NCI-H2227 (cell line): Measurements from ENCODE around the gene MRPS34.

Experiments
- DNase-seq: peaks from one replicate; lab custom pipeline; 2025; ENCODE audit not compliant: unreplicated experiment; lab: John Stamatoyannopoulos, UW

Gene MRPS34

DNA sequence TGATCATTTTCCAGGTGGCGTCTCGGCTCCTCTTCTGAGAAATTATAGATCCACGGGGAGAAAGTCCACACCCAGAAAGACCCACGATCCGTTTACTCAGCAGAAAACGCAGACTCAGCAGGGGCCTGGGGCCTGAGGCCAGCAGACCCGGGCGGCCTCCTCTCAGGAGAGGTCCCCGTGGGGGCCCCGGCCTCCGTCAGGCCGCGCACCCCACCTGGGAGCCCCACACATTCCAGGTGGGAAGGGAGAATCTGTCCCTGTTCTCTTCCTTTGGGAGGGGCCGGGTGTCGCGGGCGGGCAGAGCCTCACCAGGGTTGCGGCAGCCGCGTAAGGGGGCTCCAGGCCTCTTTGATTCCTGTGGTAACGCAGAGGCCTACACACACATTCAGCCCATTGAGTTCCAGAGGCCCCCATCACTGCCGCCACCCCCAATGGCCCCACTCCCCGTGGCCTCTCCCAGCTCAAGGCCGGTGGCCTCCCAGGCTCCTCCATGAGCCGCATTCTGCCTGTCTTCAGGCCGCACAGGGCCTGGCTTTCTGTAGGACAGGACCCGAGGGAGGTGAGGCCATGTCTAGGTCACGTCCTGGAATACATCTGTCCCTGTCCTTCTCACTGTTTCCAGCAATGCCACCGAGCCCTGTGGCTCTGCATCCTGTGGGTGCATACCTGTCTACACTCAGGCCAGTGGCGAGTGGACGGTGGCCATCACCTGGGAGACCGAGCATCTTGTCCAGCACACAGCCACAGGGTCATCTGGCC is 22.2 kb upstream of the MRPS34 start:
- no peak for DNase-seq

DNA sequence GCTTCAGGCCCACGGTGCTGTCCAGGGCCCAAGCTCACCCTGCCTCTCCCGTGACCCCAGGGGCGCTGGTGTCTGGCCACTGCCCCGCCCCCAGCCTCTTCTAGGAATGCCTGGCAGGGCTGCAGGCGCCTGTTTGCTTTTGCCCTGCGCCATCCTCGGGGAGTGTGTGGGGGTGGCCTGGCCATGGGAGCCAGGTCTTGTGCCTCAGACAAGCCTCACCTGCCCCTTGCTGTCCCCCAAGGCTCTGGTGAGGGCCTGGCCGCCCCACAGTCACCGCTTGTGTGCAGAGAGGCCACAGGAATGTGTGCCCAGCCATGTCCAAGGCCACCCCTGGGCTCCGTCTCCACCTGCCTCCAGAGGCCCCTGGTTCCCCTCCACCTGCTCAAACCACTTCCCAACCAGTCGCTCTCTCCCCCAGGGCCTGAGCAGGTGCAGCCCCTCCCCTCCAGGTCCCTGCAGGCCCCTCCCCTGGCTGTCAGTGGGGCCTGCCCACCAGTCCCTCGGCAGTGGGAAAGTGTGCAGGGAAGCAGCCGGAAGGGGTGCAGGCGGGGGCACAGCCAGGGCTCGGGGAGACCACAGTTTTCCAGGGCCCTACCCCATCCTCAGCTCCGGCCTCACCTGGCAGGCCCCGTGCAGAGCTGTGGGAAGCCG is 21.4 kb upstream of the MRPS34 start:
- DNase-seq: no peak

DNA sequence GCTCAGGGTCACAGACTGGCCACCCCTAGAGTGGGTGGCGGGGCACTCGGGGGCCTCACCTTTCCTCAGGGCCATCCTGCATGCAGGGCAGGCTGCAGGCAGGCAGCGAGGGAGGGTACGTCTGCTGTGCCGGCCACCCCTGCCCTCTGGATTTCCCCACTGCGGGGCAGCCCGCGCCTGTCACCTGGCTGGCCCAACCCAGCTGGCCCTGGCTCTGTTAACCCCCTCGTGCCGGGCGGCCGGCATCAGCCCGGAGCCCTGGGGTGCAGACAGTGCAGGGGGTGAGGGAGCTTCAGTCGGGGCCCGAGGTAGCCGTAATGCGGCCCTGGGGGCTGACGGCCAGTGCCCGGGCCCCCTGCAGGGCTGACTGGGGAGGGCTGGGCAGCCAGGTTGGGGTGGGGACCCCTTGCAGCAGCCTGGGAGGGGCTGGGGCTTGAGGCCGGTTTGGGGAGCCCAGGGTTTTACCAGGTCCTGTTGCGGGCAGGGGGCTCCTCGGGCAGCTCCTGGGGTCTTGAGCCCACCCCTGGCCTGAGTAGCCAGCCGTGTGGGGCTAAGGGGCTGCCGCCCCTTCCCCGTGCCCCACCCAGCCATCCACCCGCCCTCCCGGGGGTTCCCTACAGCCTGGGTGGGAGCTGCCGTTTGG is 20.8 kb upstream of the MRPS34 start, which contains the start of gene IGFALS:
Gene IGFALS, minus strand, starts transcription at position 128 of the 643 bp plus-strand sequence. Its CDS starts 53 bp downstream, at position 75.
- DNase-seq: no peak

DNA sequence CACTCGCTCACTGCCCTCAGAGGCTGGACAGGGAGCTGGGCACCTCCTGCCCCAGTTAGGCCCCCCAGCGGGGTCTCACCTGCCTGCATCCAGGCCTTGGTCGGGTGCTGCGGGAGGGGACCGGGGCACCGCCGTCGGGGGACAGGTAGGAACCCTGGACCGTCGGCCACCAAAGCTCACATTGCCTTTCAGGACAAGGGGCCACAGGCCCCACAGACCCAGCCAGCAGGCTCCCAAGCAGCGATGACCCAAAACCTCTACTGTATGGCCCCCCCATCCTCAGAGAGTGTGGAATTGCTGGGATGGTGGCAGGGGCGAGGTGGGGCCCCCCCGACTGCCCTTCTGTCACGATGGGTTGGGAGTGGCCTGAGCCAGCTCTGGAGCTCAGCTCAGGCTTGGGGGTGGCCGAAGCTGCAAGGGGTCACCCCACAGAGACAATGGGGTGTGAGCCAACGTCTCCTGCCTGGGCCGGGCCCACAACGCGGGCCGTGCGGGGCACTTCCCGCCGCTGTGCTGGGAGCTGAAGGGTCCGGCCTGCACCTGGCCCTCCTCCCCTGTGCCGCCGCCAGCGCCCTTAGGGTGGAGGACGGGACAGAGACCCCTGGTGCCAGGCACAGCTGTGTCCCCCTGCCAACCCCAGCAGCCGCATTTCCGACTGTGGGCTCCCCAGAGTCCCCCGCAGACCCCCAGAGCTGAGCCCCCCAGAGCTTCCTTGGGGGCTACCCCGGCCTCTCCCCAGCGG is 20.1 kb upstream of the MRPS34 start:
- DNase-seq: no peak

DNA sequence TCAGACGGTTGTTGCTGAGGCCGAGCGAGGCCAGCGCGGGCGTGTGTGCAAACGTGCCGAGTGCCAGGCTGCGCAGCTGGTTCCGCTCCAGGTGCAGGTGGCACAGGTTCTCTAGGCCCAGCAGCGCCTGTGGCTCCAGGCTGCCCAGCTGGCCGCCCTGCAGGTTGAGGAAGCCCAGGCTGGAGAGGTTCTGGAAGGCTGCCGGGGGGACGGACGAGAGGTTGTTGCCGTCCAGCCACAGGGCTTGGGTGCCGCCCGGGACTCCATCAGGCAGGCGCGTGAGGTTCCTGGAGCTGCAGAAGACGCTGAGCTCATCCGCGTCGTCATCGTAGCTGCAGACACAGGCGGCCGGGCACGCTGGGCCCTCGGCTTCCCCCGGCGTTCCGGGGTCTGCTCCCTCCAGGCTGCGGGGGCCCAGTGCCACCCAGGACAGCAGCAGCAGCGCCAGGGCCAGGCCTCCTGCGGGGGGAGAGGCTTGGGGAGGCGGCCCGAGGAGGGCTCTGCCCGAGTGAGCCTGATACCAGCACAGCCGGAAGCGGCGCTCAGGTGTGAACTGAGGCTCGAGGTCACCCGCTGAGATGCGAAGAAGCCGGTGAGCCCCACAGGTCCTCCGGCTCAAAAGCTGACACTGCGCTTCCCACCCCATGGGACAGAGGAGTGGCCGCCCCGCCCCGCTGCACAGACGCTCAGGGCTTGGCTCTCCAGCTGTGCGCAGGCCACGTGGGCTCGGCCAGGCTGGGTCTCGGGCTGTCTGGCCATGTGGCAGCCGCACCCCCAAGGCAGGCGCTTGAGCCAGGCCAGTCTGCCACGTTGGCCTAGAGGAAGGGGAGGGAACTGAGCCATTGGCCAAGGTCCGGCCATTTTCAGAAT is 19.2 kb upstream of the MRPS34 start:
- DNase-seq: no peak

- no peak for DNase-seq
Observed at GRCh38 chr16:1791256-1791942, 18.5 kb upstream of the MRPS34 start.

GRCh38 chr16:1790611-1791255 is 17.8 kb upstream of the MRPS34 start:
- no peak for DNase-seq

DNA sequence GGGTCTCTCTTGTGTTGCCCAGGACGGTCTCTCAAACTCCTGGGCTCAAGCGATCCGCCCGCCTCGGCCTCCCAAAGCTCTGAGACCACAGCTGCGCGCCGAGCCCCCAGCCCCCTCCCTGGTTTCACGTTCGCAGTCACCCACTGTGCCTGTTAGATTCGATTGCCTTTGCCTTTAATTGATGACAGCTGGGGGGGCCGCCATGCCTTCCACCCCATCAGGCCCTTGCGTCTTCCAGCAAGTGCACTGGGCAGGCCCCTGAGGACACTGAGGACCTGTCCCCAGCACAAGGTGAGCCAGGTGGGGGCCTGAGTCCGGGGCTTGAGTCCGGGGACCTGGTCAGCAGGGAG is 17.3 kb upstream of the MRPS34 start:
- no peak for DNase-seq

- DNase-seq: no peak
Observed at GRCh38 chr16:1789643-1790045, 16.7 kb upstream of the MRPS34 start.

DNA sequence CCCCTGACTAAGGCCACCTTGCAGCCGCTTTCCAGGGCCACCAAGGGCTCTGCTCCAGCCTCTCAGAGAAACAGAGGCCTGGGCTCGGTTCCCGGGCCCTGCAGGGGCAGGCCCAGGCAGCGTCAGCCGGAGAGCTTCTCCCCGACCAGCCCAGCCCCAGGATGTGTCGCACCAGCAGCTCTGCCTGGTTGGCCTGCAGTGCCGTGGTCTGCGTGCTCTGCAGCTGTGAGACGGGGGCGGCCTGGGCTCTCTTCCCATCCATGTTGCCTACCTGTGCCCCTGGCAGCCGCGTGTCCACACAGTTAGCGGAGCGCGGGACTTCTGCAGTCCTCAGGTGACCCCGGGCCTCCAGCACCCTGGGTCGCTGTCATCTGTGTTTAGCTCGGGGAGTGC is 15.8 kb upstream of the MRPS34 start:
- no peak for DNase-seq

- no peak for DNase-seq
Observed at GRCh38 chr16:1788095-1788707, 15.3 kb upstream of the MRPS34 start.

DNA sequence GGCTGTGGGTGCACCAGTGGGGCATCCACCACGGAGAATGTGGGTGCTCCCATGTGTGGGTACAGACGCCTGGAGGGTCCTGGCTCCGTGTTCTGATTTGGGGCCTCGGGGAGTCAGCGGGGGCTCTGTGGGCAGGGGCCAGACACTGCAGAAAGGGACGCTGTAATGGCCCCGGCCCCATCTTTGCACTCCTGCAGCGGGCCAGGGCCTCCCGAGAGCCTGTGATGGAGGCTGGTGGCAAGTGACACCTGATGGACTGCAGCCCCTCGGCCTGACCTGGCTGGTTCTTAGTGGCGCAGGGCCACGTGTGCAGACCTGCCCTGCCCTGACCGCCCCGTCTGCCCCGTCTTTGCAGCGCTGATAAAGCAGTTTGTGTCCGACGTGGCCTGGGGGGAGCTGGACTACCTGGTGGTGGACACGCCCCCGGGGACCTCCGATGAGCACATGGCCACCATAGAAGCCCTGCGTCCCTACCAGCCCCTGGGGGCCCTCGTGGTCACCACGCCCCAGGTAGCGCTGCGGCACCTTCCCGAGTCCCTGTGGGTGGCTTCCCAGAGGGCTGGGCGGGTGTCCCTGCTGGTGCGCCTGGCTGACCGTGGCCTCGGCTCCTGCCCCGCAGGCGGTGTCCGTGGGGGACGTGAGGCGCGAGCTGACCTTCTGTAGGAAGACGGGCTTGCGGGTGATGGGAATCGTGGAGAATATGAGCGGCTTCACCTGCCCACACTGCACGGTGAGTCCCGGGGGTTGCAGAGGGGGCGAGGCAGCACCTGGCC is 14.6 kb upstream of the MRPS34 start:
- no peak for DNase-seq

DNA sequence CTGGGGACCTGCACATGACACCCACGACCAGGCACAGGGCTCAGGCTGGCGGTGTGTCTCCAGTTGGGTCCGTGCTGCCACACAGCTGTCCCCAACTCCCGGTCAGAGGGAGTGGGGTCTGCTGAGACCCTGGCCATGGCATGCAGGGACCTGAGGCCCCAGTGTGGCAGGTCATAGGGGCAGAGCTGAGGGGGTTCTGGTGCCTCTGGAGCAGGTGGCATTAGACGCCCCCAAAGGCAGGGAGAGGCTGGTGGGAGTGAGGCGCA is 14.1 kb upstream of the MRPS34 start:
- DNase-seq: no peak

GRCh38 chr16:1786242-1787055 is 13.5 kb upstream of the MRPS34 start:
- no peak for DNase-seq

DNA sequence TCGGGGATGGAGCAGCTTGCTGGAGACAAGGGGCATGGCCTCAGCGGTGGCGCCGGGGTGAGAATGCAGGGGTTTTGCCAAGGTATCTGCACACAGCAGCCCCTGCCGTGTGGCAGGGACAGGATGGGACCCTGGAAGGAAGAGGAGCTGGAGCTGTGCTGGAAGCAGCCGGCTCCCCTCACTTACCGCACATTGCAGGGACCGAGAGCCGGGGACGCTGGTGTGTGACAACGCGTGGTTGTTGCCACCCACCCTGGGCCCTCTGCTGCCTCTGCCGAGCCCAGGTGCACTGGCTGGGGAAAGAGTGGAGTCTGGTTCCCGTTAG is 12.9 kb upstream of the MRPS34 start:
- no peak for DNase-seq

DNA sequence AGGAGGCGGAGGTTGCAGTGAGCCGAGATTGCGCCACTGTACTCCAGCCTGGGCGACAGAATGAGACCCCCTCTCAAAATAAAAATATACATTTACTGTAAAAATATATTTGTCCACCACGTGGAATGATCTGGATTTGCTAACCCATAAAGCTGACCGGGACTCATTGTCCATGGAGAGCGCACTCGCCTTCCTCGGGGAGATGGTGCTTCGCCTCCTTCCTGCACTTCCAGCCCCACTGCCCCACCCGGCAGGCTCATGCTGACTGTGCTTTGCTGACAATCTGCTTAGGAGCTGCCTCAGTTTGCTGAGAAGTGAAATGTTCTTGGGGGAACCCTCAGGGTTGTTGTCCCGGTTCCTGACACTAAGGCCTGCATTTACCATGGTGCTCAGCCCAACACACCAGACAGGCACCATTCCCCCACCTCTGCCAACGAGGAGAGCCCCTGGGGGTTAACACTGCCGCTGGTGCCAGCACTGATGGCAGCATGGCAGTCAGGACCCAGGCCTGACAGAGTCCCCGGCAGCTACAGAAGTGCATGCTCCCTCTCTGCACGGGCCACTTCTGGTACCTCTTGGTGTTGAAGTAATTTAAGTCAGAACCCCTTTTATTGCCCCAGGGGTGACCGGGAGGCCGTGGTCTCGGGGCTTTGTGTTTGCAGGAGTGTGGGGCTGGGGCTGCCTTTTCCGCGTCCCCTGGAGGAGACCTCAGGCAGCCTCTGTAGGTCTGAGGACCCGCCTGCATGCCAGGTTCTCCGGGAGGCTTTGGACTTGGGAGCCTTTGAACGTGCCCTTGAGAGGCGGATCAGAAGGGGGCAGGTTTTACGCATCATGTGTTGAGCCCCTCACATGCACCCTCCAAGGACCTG is 12.3 kb upstream of the MRPS34 start:
- DNase-seq: no peak
